HUES48 (cell line): ENCODE measurements around the gene EVI5L.
A peak's percentile ranks its signal among the peaks of the same experiment; 100 is the strongest.

Source experiments
- H3K27ac ChIP-seq: one replicate; pipeline ENCODE4 v1.7.0; 2013; ENCODE audit warnings: low read depth, low read length, inconsistent platforms
- H3K27me3 ChIP-seq: 2 replicates; pipeline ENCODE4 v1.6.1; 2013; ENCODE audit warnings: mild to moderate bottlenecking, low read length; ENCODE audit not compliant: control insufficient read depth, insufficient read depth
- H3K36me3 ChIP-seq: 2 replicates; pipeline ENCODE4 v1.6.1; 2013; ENCODE audit warnings: low read length; ENCODE audit not compliant: control insufficient read depth, insufficient read depth
- H3K4me1 ChIP-seq: 2 replicates; pipeline ENCODE4 v1.6.1; 2013; ENCODE audit warnings: mild to moderate bottlenecking, low read length; ENCODE audit not compliant: control insufficient read depth, insufficient read depth
- H3K4me3 ChIP-seq: 2 replicates; pipeline ENCODE4 v1.5.1; 2013; ENCODE audit warnings: mild to moderate bottlenecking, low read depth, low read length
- H3K9ac ChIP-seq: 2 replicates; pipeline ENCODE4 v1.6.1; 2013; ENCODE audit warnings: mild to moderate bottlenecking, low read depth, low read length, moderate library complexity
- H3K9me3 ChIP-seq: 2 replicates; pipeline ENCODE4 v1.6.1; 2013; ENCODE audit warnings: low read length; ENCODE audit not compliant: control insufficient read depth, insufficient read depth

The EVI5L gene

GRCh38 chr19:7903244-7904073, 73.4 kb downstream of the EVI5L start, which contains the start of gene MAP2K7:
Gene MAP2K7, plus strand, starts transcription at chr19:7903877. Its CDS starts 68 bp downstream, at chr19:7903945.
- peak within 1 kb of the TSS; percentile 65 for H3K9ac ChIP-seq
- peaks cover 6% of the 10 kb centered on the region; the same call in 1 of the 2 replicates for H3K4me1 ChIP-seq
- no peaks in the 10 kb centered on the region for H3K27me3 ChIP-seq
- peak within 1 kb of the TSS; percentile 92 for H3K4me3 ChIP-seq
- peak within 1 kb of the TSS; percentile 88 for H3K27ac ChIP-seq
- no peaks in the 10 kb centered on the region for H3K9me3 ChIP-seq
- peaks cover 18% of the 10 kb centered on the region; the same call in 1 of the 2 replicates for H3K36me3 ChIP-seq

DNA sequence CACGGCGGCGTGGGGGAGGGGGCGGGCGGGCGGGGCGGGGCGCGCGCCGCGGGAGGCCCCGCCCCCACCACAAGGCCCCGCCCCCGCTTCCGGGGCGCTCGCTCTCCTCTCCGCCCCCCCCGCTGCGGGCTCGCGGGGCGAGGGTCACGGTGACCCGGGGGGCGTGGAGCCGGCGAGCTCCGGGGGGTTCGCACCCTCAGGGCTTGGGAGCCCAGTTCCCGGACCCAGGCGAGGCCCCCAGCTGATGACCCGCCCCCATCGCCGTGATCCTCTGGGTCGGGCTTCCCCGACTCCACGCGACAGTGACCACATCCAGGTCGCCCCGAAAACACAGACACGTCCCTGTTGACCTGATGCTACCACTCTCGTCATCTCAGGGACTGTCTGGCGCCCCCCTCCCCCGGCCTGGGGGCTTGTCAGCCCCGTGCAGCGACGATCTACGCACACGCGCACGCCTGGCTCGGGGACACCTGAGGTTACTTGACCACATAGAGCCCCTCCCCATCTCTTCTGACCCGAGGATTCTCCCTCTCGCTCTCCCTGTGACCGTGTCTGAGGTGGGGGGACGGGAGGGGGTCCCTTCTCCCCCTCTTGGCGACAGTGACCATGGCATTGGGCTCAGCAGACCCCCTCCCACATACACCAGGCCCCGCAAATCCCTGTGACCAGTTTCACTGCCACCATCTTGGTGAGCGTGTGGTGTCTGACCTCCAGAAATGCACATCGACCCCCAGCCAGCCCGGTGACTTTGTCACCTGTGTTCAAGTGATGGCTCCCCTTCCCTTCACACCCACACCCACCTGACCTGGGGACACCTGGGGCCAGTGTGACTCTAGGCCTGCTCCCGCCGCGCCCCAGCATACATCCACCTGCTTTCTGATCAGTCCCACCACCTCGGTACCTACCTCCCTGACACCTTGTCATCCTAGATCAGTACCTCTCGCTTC, 74.3 kb downstream of the EVI5L start:
- H3K4me1 ChIP-seq, result peaks cover 6% of the 10 kb centered on the region; the same call in 1 of the 2 replicates
- peak overlapping the region; percentile 92 for H3K4me3 ChIP-seq
- peaks cover 15% of the 10 kb centered on the region; the same call in 1 of the 2 replicates for H3K36me3 ChIP-seq
- H3K27ac ChIP-seq, result peak overlapping the region; percentile 88
- no peaks in the 10 kb centered on the region for H3K9me3 ChIP-seq
- peak overlapping the region; percentile 62; the same call in 1 of the 2 replicates for H3K9ac ChIP-seq
- H3K27me3 ChIP-seq, result no peaks in the 10 kb centered on the region

- H3K9ac ChIP-seq, result no peak overlapping the region
Measured at GRCh38 chr19:7905268-7905667, 75.2 kb downstream of the EVI5L start.

GRCh38 chr19:7905859-7906258, 75.8 kb downstream of the EVI5L start:
- Histone ChIP-seq H3K4me1 (peaks cover 6% of the 10 kb centered on the region; the same call in 1 of the 2 replicates), H3K27ac (no peak overlapping the region), H3K4me3 (no peak overlapping the region), H3K9ac (no peak overlapping the region), H3K27me3 (no peaks in the 10 kb centered on the region), H3K36me3 (peaks cover 19% of the 10 kb centered on the region), H3K9me3 (no peaks in the 10 kb centered on the region)

More at GRCh38 chr19:7905268-7905667, 75.2 kb downstream of the EVI5L start:
- H3K9me3 ChIP-seq, result no peaks in the 10 kb centered on the region
- no peak overlapping the region for H3K4me3 ChIP-seq
- peaks cover 16% of the 10 kb centered on the region for H3K36me3 ChIP-seq
- H3K27ac ChIP-seq, result no peak overlapping the region
- H3K27me3 ChIP-seq, result no peaks in the 10 kb centered on the region
- H3K4me1 ChIP-seq, result peaks cover 6% of the 10 kb centered on the region; the same call in 1 of the 2 replicates

DNA sequence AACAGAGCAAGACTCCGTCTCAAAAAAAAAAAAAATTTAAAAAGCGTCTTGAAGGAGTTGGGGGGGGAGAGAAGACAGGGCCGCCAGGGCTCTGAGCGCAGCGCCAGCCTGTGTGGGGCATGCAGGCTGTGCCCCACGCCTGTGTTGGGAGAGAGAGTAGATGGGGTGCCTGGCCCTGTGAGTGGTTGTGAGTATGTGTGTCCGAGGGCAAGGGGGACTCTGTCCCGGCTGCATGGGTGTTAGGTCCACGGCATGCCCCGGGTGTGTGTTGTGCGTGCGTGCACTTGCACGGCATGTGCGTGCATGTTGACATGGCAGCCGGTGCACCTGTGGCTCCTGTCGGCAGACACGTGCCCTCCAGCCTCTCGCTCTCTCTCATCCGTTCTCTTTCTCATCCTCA, 77.1 kb downstream of the EVI5L start:
- Histone ChIP-seq H3K27ac (no peak overlapping the region), H3K4me1 (peaks cover 6% of the 10 kb centered on the region; the same call in 1 of the 2 replicates), H3K9me3 (no peaks in the 10 kb centered on the region), H3K4me3 (no peak overlapping the region), H3K36me3 (peaks cover 30% of the 10 kb centered on the region), H3K9ac (no peak overlapping the region), H3K27me3 (no peaks in the 10 kb centered on the region)

DNA sequence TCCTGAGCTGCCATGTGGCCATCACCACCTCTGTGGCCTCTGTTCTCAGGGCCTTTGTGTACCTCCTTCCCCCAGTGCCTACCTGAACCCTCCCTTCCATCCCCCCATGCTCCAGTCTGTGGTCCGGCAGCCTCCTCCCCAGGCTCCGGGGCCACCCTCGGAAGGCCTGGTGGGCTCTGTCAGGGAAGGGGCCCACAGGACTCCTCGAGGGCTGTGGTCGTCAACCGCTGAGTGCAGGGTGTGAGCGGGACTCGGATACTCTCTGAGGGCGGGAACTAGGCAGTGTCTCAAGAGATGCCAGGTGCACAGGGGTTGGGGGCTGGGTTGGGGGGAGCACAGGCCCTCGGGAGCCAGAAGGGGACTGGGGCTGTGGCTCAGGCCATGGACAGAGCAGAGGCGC, 77.5 kb downstream of the EVI5L start:
- no peak overlapping the region for H3K9ac ChIP-seq
- peaks cover 6% of the 10 kb centered on the region; the same call in 1 of the 2 replicates for H3K4me1 ChIP-seq
- H3K4me3 ChIP-seq, result no peak overlapping the region
- no peaks in the 10 kb centered on the region for H3K27me3 ChIP-seq
- no peaks in the 10 kb centered on the region for H3K9me3 ChIP-seq
- peaks cover 32% of the 10 kb centered on the region for H3K36me3 ChIP-seq
- no peak overlapping the region for H3K27ac ChIP-seq

DNA sequence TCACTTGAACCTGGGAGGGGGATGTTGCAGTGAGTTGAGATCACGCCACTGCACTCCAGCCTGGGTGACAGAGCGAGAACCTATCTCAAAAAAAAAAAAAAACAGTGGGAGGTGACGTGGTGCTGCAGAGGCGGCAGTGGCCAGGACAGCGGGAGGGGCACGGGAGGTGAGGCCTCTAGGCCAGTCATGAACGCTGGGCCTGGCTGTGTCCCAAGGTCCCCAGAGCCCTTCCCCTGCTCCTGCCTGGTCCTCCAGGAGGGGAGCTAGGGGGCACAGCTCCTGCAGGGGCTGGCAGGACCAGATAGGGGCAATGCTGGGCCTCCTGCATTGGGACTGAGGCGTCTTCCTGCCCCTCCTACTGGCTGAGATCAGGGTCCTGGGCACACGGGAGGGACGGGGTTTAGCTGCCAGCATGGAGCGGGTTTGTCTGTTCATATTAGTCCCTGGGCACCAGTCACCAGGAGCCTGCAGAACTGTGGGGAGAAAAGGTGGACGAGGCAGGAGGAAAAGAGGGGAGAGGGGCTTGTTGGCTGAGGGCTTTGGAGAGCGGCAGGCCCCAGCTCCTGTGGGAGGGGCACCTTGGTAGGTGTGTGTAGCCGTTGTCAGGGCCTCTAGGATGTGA, 78.2 kb downstream of the EVI5L start:
- no peaks in the 10 kb centered on the region for H3K27me3 ChIP-seq
- H3K4me1 ChIP-seq, result peaks cover 4% of the 10 kb centered on the region; the same call in 1 of the 2 replicates

DNA sequence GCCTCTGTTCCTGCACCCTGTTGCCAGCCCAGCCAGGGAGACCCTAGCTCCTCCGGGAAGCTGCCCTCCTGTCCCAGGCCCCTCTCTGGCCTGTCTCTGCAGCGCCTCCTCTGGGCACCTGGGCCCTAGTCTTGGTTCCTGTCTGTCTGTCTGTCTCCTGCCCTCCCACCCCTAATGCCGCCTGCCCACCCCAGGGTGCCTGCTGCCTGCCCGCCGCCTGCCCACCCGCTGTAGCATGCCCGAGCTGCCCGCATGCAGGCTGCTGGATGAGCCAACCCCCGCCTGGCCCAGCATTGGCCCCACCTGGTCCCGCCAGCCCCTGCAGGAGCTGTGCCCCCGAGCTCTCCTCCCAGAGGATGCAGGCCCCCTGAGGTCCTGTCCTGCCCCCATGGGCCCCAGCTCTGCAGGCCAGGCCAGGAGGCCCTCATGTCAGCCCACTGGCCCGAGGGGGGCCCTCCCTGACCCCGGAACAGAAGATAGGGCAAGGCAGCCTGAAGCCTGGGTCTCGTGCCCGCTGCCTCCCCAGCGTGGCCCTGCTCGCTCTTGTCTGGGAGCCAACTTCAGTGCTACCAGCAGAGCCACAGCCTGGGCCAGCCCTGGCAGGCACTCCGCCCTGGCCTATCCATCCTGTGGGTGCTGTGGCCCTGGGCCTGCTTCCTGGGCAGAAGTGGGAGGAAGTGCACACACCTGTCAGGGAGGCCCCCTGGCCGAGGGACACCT, 78.9 kb downstream of the EVI5L start:
- peaks cover 35% of the 10 kb centered on the region for H3K36me3 ChIP-seq
- H3K27ac ChIP-seq, result no peak overlapping the region
- H3K4me1 ChIP-seq, result peaks cover 4% of the 10 kb centered on the region; the same call in 1 of the 2 replicates
- H3K9ac ChIP-seq, result no peak overlapping the region
- no peaks in the 10 kb centered on the region for H3K9me3 ChIP-seq
- no peak overlapping the region for H3K4me3 ChIP-seq
- H3K27me3 ChIP-seq, result no peaks in the 10 kb centered on the region

More for the DNA sequence above, 78.2 kb downstream of the EVI5L start:
- Histone ChIP-seq H3K27ac (no peak overlapping the region), H3K4me3 (no peak overlapping the region), H3K36me3 (peaks cover 35% of the 10 kb centered on the region), H3K9me3 (no peaks in the 10 kb centered on the region), H3K9ac (no peak overlapping the region)

- Histone ChIP-seq H3K36me3 (peaks cover 35% of the 10 kb centered on the region), H3K9me3 (no peaks in the 10 kb centered on the region), H3K27ac (no peak overlapping the region), H3K27me3 (peaks cover under 1% of the 10 kb centered on the region; the same call in 1 of the 2 replicates), H3K4me3 (no peak overlapping the region), H3K9ac (no peak overlapping the region), H3K4me1 (peaks cover 3% of the 10 kb centered on the region; the same call in 1 of the 2 replicates)
Measured at GRCh38 chr19:7909471-7910067, 79.6 kb downstream of the EVI5L start.
